A549 (cell line): ENCODE results near the gene ITGB1. TPM values are rescaled to one million over a fixed set of nuclear protein-coding genes. Genes with fewer than 3 reads are reported as not detected.
A peak's percentile ranks its signal among the peaks of the same experiment; 100 is the strongest.
"Not testable (repeated sequence)": the region's sequence is repeated elsewhere in the genome, so short reads cannot be mapped to it uniquely, and the experiment has no call there.

Source experiments
- ATAC-seq, 2 experiments: fragments of 200-7000 bp in 1 of 2; fragments of >200 bp in 1 of 2; cut with Nextera tagmentation in 1 of 2; cut with Tn5 transposase in 1 of 2; 3 replicates each; pipeline versions ENCODE4 v1.8.0 to v1.9.1; 2018 to 2020; ENCODE audit warnings: mild to moderate bottlenecking in 1 of 2, moderate library complexity in 1 of 2
- CTCF ChIA-PET: fragments of 300-600 bp; sonication (Branson Sonifier 250); formaldehyde crosslinking; extraction: SDS; loops from one replicate; lab custom pipeline; 2021; ENCODE audit warnings: antibody characterized with exemption, inconsistent platforms; lab: Yijun Ruan, JAX
- POLR2A ChIA-PET: fragments of 350-600 bp; formaldehyde crosslinking; extraction: SDS; loops from one replicate; lab custom pipeline; 2021; ENCODE audit warnings: antibody characterized with exemption, inconsistent platforms; lab: Yijun Ruan, JAX
- DNase-seq, 2 experiments: peaks; one replicate each; pipeline versions ENCODE4 v3.0.0 to v3.0.0-alpha.2; 2011 to 2016; ENCODE audit warnings: low read depth in 1 of 2, low spot score in 1 of 2
- FAIRE-seq: peaks from 2 replicates; lab custom pipeline; 2011; peaks lifted over from hg19 to GRCh38; lab: Jason Lieb, UNC
- H3K27ac ChIP-seq, 2 experiments: fragments of >200 bp; sonication (Bioruptor Twin); formaldehyde crosslinking; 3 replicates each; pipeline ENCODE4 v1.5.1; 2016 to 2017
- H3K4me1 ChIP-seq: fragments of >200 bp; sonication (Bioruptor Twin); formaldehyde crosslinking; 3 replicates; pipeline ENCODE4 v1.6.1; 2016
- H3K4me2 ChIP-seq: fragments of >200 bp; sonication (Bioruptor Twin); formaldehyde crosslinking; 3 replicates; pipeline ENCODE4 v1.6.1; 2016
- H3K4me3 ChIP-seq: fragments of >200 bp; sonication (Bioruptor Twin); formaldehyde crosslinking; 3 replicates; pipeline ENCODE4 v1.5.1; 2016
- H3K9me3 ChIP-seq: fragments of >200 bp; sonication (Bioruptor Twin); formaldehyde crosslinking; 3 replicates; pipeline ENCODE4 v1.6.1; 2016
- ATOH8 ChIP-seq: fragments of 250-450 bp; sonication (Bioruptor Pico); IDR thresholded peaks from 2 replicates; pipeline ENCODE4 v1.5.0; 2020; ENCODE audit warnings: low read depth, mild to moderate bottlenecking, moderate library complexity
- BHLHE40 ChIP-seq: IDR thresholded peaks from 2 replicates; pipeline ENCODE4 v1.6.1; 2012; ENCODE audit warnings: low read depth, low read length, inconsistent platforms
- CBX8 ChIP-seq: fragments of 200-600 bp; sonication (generic); IDR thresholded peaks from 2 replicates; pipeline ENCODE4 v1.6.1; 2016
- EP300 ChIP-seq, 2 experiments: fragments of >200 bp; sonication (Bioruptor Twin); formaldehyde crosslinking; IDR thresholded peaks; 2 replicates in 1 of 2; 3 replicates in 1 of 2; pipeline ENCODE4 v1.6.1; 2016 to 2017
- FOSB ChIP-seq: fragments of 250-450 bp; sonication (Bioruptor Pico); IDR thresholded peaks from 2 replicates; pipeline ENCODE4 v1.5.0; 2020; ENCODE audit warnings: mild to moderate bottlenecking, moderate library complexity
- HES2 ChIP-seq: fragments of >200 bp; sonication (Bioruptor Twin); formaldehyde crosslinking; IDR thresholded peaks from 2 replicates; pipeline ENCODE4 v1.6.1; 2016
- HEYL ChIP-seq: fragments of 250-450 bp; sonication (Bioruptor Pico); IDR thresholded peaks from 2 replicates; pipeline ENCODE4 v1.8.0; 2021; ENCODE audit warnings: mild to moderate bottlenecking, moderate library complexity
- HOXA7 ChIP-seq: fragments of 250-450 bp; sonication (Bioruptor Pico); IDR thresholded peaks from 2 replicates; pipeline ENCODE4 v1.5.0; 2020; ENCODE audit warnings: mild to moderate bottlenecking, moderate library complexity
- HOXB13 ChIP-seq: fragments of 250-450 bp; sonication (Bioruptor Pico); IDR thresholded peaks from 2 replicates; pipeline ENCODE4 v1.5.0; 2020; ENCODE audit warnings: low read depth, mild to moderate bottlenecking, moderate library complexity
- HOXB5 ChIP-seq: fragments of 250-450 bp; sonication (Bioruptor Pico); IDR thresholded peaks from 2 replicates; pipeline ENCODE4 v1.5.0; 2020; ENCODE audit warnings: mild to moderate bottlenecking, moderate library complexity
- POLR2AphosphoS2 ChIP-seq: conservative IDR thresholded peaks from 2 replicates; pipeline ENCODE4 v1.6.1; 2012; ENCODE audit warnings: low read length, improper control_type of control experiment, inconsistent platforms
- RARB ChIP-seq: fragments of 250-450 bp; sonication (Bioruptor Pico); IDR thresholded peaks from 2 replicates; pipeline ENCODE4 v1.8.0; 2021; ENCODE audit warnings: mild to moderate bottlenecking, moderate library complexity
- SMC3 ChIP-seq: fragments of >200 bp; sonication (Bioruptor Twin); formaldehyde crosslinking; IDR thresholded peaks from 3 replicates; pipeline ENCODE4 v1.6.1; 2018; ENCODE audit warnings: inconsistent platforms
- TP53 ChIP-seq: fragments of 250-450 bp; sonication (Bioruptor Pico); IDR thresholded peaks from 2 replicates; pipeline ENCODE4 v1.5.0; 2021; ENCODE audit warnings: mild to moderate bottlenecking, moderate library complexity
- USF2 ChIP-seq: fragments of 450-650 bp; IDR thresholded peaks from 2 replicates; pipeline ENCODE4 v1.6.1; 2014; ENCODE audit warnings: antibody characterized with exemption
- ZC3H11A ChIP-seq: fragments of 450-650 bp; IDR thresholded peaks from 2 replicates; pipeline ENCODE4 v1.6.1; 2014; ENCODE audit warnings: antibody characterized with exemption, mild to moderate bottlenecking
- ZSCAN20 ChIP-seq: fragments of 250-450 bp; sonication (Bioruptor Pico); IDR thresholded peaks from 2 replicates; pipeline ENCODE4 v1.8.0; 2022; ENCODE audit warnings: mild to moderate bottlenecking, moderate library complexity
- WGBS: methylation state at CpG from one replicate; pipeline ENCODE4 v1.1.6; 2017; ENCODE audit errors: missing lambda C conversion rate; 5-methylcytosine and 5-hydroxymethylcytosine counted together
- polyA plus RNA-seq, 4 experiments: library from polyadenylated mRNA; depleted of rRNA in 3 of 4; stranded (reverse); fragments of >200 nt; fragmentation: RNase III in 1 of 4; extraction: RNeasy Plus Mini Kit Qiagen cat#74134 plus additional on column Dnase treatment in 1 of 4; gene quantifications; 2 replicates in 3 of 4; 3 replicates in 1 of 4; pipeline ENCODE4 v1.2.3, GENCODE V29; 2011 to 2017

ITGB1 gene
- polyA plus RNA-seq, 2 of the 4 experiments (the other 2 are of a cell fraction): 1,270 to 2,408 TPM

- WGBS: 89% methylated on average over 4 of the region's 4 CpGs
- Histone ChIP-seq H3K27ac (no peak overlapping the region), H3K4me1 (peaks cover 83% of the 10 kb centered on the region), H3K4me3 (no peak overlapping the region), H3K4me2 (no peak overlapping the region), H3K9me3 (no peaks in the 10 kb centered on the region)
- peak; percentile 38 to 40; a peak in 4 of 6 replicates for ATAC-seq
- ChIA-PET CTCF (interaction anchor here (1.7 kb wide), 1 partner anchor 101 kb away, joined by 3 read pairs; no protein-coding TSS in a partner anchor), POLR2A (no interaction called here)
- FAIRE-seq: no peak
- no peak for DNase-seq
- TF ChIP-seq FOSB (CRISPR knock-in tag): peak; percentile 41; the same call in 1 of the 2 replicates
- TF ChIP-seq HOXB5 (CRISPR knock-in tag): no peak
- peak; percentile 67; the same call in 1 of the 2 replicates for TF ChIP-seq HOXA7
- no peak for TF ChIP-seq USF2
- no peak for TF ChIP-seq HES2
These were observed 51.4 kb downstream of the ITGB1 start for GRCh38 chr10:32906595-32906994.

DNA sequence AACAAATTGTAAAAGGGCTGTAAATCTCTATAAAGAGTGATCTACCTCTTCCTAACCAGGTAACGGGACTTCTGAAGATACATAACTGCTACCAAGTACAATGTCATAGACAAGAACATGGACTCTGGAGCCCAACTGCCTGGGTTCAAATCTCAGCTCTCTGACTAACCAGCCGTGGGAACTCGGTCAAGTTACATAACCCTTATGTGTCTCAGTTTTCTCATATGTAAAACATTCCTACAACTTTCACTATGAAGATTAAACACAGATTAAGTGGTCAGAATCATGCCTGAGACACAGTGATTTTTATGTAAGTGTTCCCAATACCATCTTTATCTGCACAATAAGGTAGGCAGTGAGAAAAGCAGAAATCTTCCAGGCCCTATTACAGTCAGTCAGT, 52.6 kb downstream of the ITGB1 start:
- FAIRE-seq: no peak
- WGBS: 82% methylated on average over 3 of the region's 3 CpGs
- POLR2A ChIA-PET: no interaction called here

GRCh38 chr10:32901815-32902214, 56.2 kb downstream of the ITGB1 start:
- TF ChIP-seq CBX8: no peak
- TF ChIP-seq TP53 (CRISPR knock-in tag): 0 out of 2 replicates have a peak, but pooled peaks have one; percentile 19
- no peak for TF ChIP-seq ZC3H11A
- TF ChIP-seq EP300 (IDR thresholded peaks at IDR 0.05): no peak
- H3K9me3 ChIP-seq: no peaks in the 10 kb centered on the region
- no peak overlapping the region for H3K4me2 ChIP-seq
- DNase-seq: no peak
- no peak for ATAC-seq
- H3K4me3 ChIP-seq: no peak overlapping the region
- H3K4me1 ChIP-seq: peaks cover 36% of the 10 kb centered on the region
- ChIA-PET CTCF (no interaction called here), POLR2A (no interaction called here)
- H3K27ac ChIP-seq: no peak overlapping the region
- FAIRE-seq: no peak
- 88% methylated on average over 9 of the region's 9 CpGs for WGBS

More for the DNA sequence above, 52.6 kb downstream of the ITGB1 start:
- Histone ChIP-seq H3K4me1 (peaks cover 72% of the 10 kb centered on the region), H3K9me3 (no peaks in the 10 kb centered on the region), H3K4me2 (no peak overlapping the region)
- peak in 1 of 2 experiments; percentile 5; a peak in 2 of 6 replicates for ATAC-seq
- CTCF ChIA-PET: no interaction called here
- TF ChIP-seq HOXA7 (0 out of 2 replicates have a peak, but pooled peaks have one; percentile 10), BHLHE40 (no peak)
- TF ChIP-seq, all 56 proteins: peak for 1
- Histone ChIP-seq H3K27ac (no peak overlapping the region), H3K4me3 (no peak overlapping the region)
- no peak for DNase-seq

GRCh38 chr10:32895200-32895968, 62.6 kb downstream of the ITGB1 start:
- H3K4me2 ChIP-seq, H3K27ac ChIP-seq, CTCF ChIA-PET, POLR2A ChIA-PET, H3K9me3 ChIP-seq, DNase-seq, H3K4me3 ChIP-seq, FAIRE-seq, H3K4me1 ChIP-seq, ATAC-seq: not testable (repeated sequence)
- peak; percentile 52; the same call in 1 of the 2 replicates for TF ChIP-seq RARB (CRISPR knock-in tag)
- peak; percentile 90 for TF ChIP-seq HOXA7
- peak; percentile 87; the same call in 1 of the 2 replicates for TF ChIP-seq POLR2AphosphoS2
- 0 out of 2 replicates have a peak, but pooled peaks have one; percentile 71 for TF ChIP-seq FOSB (CRISPR knock-in tag)
- TF ChIP-seq TP53 (CRISPR knock-in tag): peak; percentile 47; the same call in 1 of the 2 replicates
- WGBS: 88% methylated on average over 7 of the region's 7 CpGs

DNA sequence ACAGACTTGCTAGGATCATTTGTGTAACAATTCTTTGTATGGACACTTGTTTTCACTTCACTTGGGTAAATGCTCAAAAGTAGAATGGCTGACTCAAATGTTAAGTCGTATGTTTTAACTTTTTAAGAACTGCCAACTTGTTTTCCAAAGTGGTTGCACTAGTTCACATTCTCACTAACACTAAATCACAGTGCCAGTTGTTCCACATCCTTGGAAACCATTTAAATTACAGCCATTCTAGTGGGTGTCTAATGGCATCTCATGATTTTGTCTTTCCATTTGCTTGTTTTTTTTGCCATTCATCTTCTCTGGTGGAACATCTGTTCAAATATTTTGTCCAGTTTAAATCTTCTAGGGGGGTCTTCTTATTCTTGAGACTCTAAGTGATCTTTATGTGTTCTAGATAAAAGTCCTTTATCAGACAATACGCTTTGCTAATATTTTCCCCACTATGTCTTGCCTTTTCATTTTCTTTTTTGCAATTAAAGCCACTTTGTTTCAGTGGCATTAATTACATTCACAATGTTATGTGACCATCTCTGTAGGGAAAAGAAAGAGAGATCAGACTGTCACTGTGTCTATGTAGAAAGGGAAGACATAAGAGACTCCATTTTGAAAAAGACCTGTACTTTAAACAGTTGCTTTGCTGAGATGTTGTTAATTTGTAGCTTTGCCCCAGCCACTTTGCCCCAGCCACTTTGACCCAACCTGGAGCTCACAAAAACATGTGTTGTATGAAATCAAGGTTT, 63.9 kb downstream of the ITGB1 start:
- Histone ChIP-seq H3K9me3 (no peaks in the 10 kb centered on the region), H3K4me1 (0 out of 3 replicates have a peak, but pooled peaks cover 4% of the 10 kb centered on the region), H3K4me3 (no peak overlapping the region), H3K4me2 (no peak overlapping the region), H3K27ac (no peak overlapping the region)
- ATAC-seq (no peak), FAIRE-seq (no peak), DNase-seq (no peak)
- WGBS: 83% methylated on average over 2 of the region's 2 CpGs
- ChIA-PET POLR2A (no interaction called here), CTCF (no interaction called here)
- 0 out of 2 replicates have a peak, but pooled peaks have one; percentile 56 for TF ChIP-seq HOXB5 (CRISPR knock-in tag)
- TF ChIP-seq RARB (CRISPR knock-in tag): peak; percentile 30; the same call in 1 of the 2 replicates
- TF ChIP-seq HEYL (CRISPR knock-in tag): peak; percentile 76
- peak; percentile 52; the same call in 1 of the 2 replicates for TF ChIP-seq ATOH8 (CRISPR knock-in tag)
- peak; percentile 70; the same call in 1 of the 2 replicates for TF ChIP-seq ZSCAN20 (CRISPR knock-in tag)
- peak; percentile 69; the same call in 1 of the 2 replicates for TF ChIP-seq HOXB13 (CRISPR knock-in tag)
- peak; percentile 78 for TF ChIP-seq HOXA7
- no peak for TF ChIP-seq SMC3
- peak; percentile 56; the same call in 1 of the 2 replicates for TF ChIP-seq FOSB (CRISPR knock-in tag)
